22Rv1 (cell line): ENCODE measurements around the gene RDH12.

ENCODE experiments used
- H3K27ac ChIP-seq: fragments of 450-650 bp; 2 replicates; pipeline ENCODE4 v1.5.1; 2017
- CTCF ChIP-seq: fragments of 450-650 bp; IDR thresholded peaks from 2 replicates; pipeline ENCODE4 v1.5.1; 2017; ENCODE audit warnings: mild to moderate bottlenecking
- ZFX ChIP-seq: fragments of 450-650 bp; IDR thresholded peaks from 2 replicates; pipeline ENCODE4 v1.6.1; 2017; ENCODE audit warnings: antibody characterized with exemption, borderline replicate concordance

RDH12 gene

GRCh38 chr14:67673451-67673850 lies 28.2 kb upstream of the RDH12 start:
- H3K27ac ChIP-seq, result peak overlapping the region; percentile 88
- TF ChIP-seq ZFX (no peak), CTCF (no peak)

GRCh38 chr14:67674139-67674479 lies 27.6 kb upstream of the RDH12 start:
- TF ChIP-seq CTCF, result peak; percentile 24
- no peak for TF ChIP-seq ZFX
- peak overlapping the region; percentile 88 for H3K27ac ChIP-seq

- TF ChIP-seq CTCF (no peak; the same call in 1 of the 2 replicates), ZFX (no peak)
- H3K27ac ChIP-seq, result peak within 1 kb of the TSS; percentile 88
These were observed 27.0 kb upstream of the RDH12 start, which contains the start of gene VTI1B for GRCh38 chr14:67674480-67675218. VTI1B (minus strand) TSS chr14:67674632; CDS start chr14:67674489, 143 bp downstream.

- peak overlapping the region; percentile 88 for H3K27ac ChIP-seq
- no peak for TF ChIP-seq CTCF
These were observed 26.5 kb upstream of the RDH12 start for GRCh38 chr14:67675219-67675582.

- peak overlapping the region; percentile 30 for H3K27ac ChIP-seq
- TF ChIP-seq CTCF (no peak), ZFX (no peak)
These were observed 22.7 kb upstream of the RDH12 start for GRCh38 chr14:67679006-67679405.

GRCh38 chr14:67680121-67680602 lies 21.5 kb upstream of the RDH12 start:
- peak overlapping the region; percentile 2; the same call in 1 of the 2 replicates for H3K27ac ChIP-seq

More at GRCh38 chr14:67680121-67680602, 21.5 kb upstream of the RDH12 start:
- TF ChIP-seq ZFX (no peak), CTCF (no peak)
